HCT116 (cell line): ENCODE measurements around the gene ST3GAL3. TPM values are rescaled to one million over a fixed set of nuclear protein-coding genes. Genes with fewer than 3 reads are reported as not detected.

Experiments
- ATAC-seq: fragments of 200-7000 bp; cut with Tn5 transposase; 2 replicates; pipeline ENCODE4 v1.9.1; 2020; ENCODE audit warnings: mild to moderate bottlenecking, moderate library complexity
- BruUV-seq: library from RNA; stranded (reverse); fragments of 400-500 nt; replicated peaks from 2 replicates; lab custom pipeline; 2021; lab: Mats Ljungman, UMichigan
- CTCF ChIA-PET: fragments of 300-600 bp; sonication (Branson Sonifier 250); formaldehyde crosslinking; loops from one replicate; lab custom pipeline; 2021; ENCODE audit warnings: antibody characterized with exemption; lab: Charles Lee
- POLR2A ChIA-PET: fragments of 300-600, 350-600 bp; sonication (Branson Sonifier 250); formaldehyde crosslinking; loops from one replicate; lab custom pipeline; 2021; ENCODE audit warnings: antibody characterized with exemption; lab: Charles Lee
- RAD21 ChIA-PET, 2 experiments: fragments of 300-600 bp; sonication (Branson Sonifier 250); formaldehyde crosslinking; loops; one replicate each; lab custom pipeline; 2023; ENCODE audit warnings: low total read pairs in 2 of 2; ENCODE audit not compliant: uncharacterized antibody in 2 of 2, unreplicated experiment in 2 of 2, low non-redundant PET in 1 of 2; lab: Charles Lee
- DNase-seq: peaks from one replicate; pipeline ENCODE4 v3.0.0-alpha.2; 2010; ENCODE audit warnings: low read depth, low spot score
- H2AFZ ChIP-seq: fragments of 200-600 bp; shearing (Covaris generic), sonication (generic); 2 replicates; pipeline ENCODE4 v1.6.1; 2017; ENCODE audit warnings: low read depth, mixed run types, mixed read lengths, antibody characterized with exemption, low read length; ENCODE audit not compliant: poor library complexity, severe bottlenecking
- H3K27ac ChIP-seq: 2 replicates; pipeline ENCODE4 v1.5.1; 2012; ENCODE audit warnings: low read depth, low read length
- H3K27me3 ChIP-seq: fragments of 200-600 bp; sonication (generic); 2 replicates; pipeline ENCODE4 v1.6.1; 2016; ENCODE audit warnings: mixed run types, low read length, mixed read lengths; ENCODE audit not compliant: insufficient read depth
- H3K36me3 ChIP-seq, 2 experiments: fragments of 200-500 bp in 1 of 2; fragments of 200-600 bp in 1 of 2; sonication (Bioruptor generic) in 1 of 2; sonication (generic) in 1 of 2; 2 replicates each; pipeline versions ENCODE4 v1.5.1 to v1.6.1; 2014 to 2016; ENCODE audit warnings: low read length in 2 of 2, inconsistent platforms in 1 of 2, mixed read lengths in 1 of 2, mixed run types in 1 of 2; ENCODE audit not compliant: insufficient read depth in 2 of 2, control insufficient read depth in 1 of 2
- H3K4me1 ChIP-seq, 2 experiments: fragments of 200-600 bp in 1 of 2; sonication (generic) in 1 of 2; 2 replicates each; pipeline versions ENCODE4 v1.5.1 to v1.6.1; 2012 to 2017; ENCODE audit warnings: low read length in 2 of 2, inconsistent platforms in 1 of 2, mild to moderate bottlenecking in 1 of 2, mixed read lengths in 1 of 2, mixed run types in 1 of 2, moderate library complexity in 1 of 2; ENCODE audit not compliant: insufficient read depth in 2 of 2, control insufficient read depth in 1 of 2
- H3K4me2 ChIP-seq: fragments of 200-600 bp; sonication (generic); 2 replicates; pipeline ENCODE4 v1.6.1; 2017; ENCODE audit warnings: mixed run types, low read length, mixed read lengths
- H3K4me3 ChIP-seq, 2 experiments: fragments of 200-600 bp in 1 of 2; sonication (generic) in 1 of 2; replicated peaks in 1 of 2; 2 replicates each; pipeline ENCODE4 v1.5.1; 2011 to 2016; ENCODE audit warnings: low read length in 2 of 2, control low read depth in 1 of 2, low read depth in 1 of 2, mild to moderate bottlenecking in 1 of 2, mixed read lengths in 1 of 2, mixed run types in 1 of 2
- H3K79me2 ChIP-seq: fragments of 200-600 bp; sonication (generic); 2 replicates; pipeline ENCODE4 v1.6.1; 2017; ENCODE audit warnings: mild to moderate bottlenecking, mixed run types, low read length, moderate library complexity, mixed read lengths; ENCODE audit not compliant: insufficient read depth
- H3K9ac ChIP-seq: fragments of 200-600 bp; sonication (generic); 2 replicates; pipeline ENCODE4 v1.6.1; 2016; ENCODE audit warnings: low read length, mixed read lengths
- H3K9me2 ChIP-seq: fragments of 200-600 bp; sonication (generic), shearing (Covaris generic); 2 replicates; pipeline ENCODE4 v1.6.1; 2017; ENCODE audit warnings: mixed run types, mild to moderate bottlenecking, moderate library complexity; ENCODE audit not compliant: insufficient read depth
- H3K9me3 ChIP-seq, 2 experiments: fragments of 200-500 bp in 1 of 2; fragments of 200-600 bp in 1 of 2; sonication (Bioruptor generic) in 1 of 2; sonication (generic) in 1 of 2; 2 replicates each; pipeline ENCODE4 v1.6.1; 2014 to 2017; ENCODE audit warnings: low read length in 2 of 2, mixed read lengths in 2 of 2, inconsistent platforms in 1 of 2, low read depth in 1 of 2, mild to moderate bottlenecking in 1 of 2, mixed run types in 1 of 2, moderate library complexity in 1 of 2; ENCODE audit not compliant: control insufficient read depth in 1 of 2, insufficient read depth in 1 of 2
- H4K20me1 ChIP-seq: fragments of 200-600 bp; sonication (generic), shearing (Covaris generic); 2 replicates; pipeline ENCODE4 v1.6.1; 2017; ENCODE audit warnings: mixed run types, mild to moderate bottlenecking, moderate library complexity; ENCODE audit not compliant: insufficient read depth
- ATF3 ChIP-seq: IDR thresholded peaks from 2 replicates; pipeline ENCODE4 v1.6.1; 2012
- CBX3 ChIP-seq: IDR thresholded peaks from 2 replicates; pipeline ENCODE4 v1.6.1; 2012; ENCODE audit warnings: low read depth
- CEBPB ChIP-seq: IDR thresholded peaks from 2 replicates; pipeline ENCODE4 v1.6.1; 2012; ENCODE audit warnings: low read depth
- CTCF ChIP-seq, 3 experiments: fragments of 200-600 bp in 1 of 3; sonication (generic) in 1 of 3; IDR thresholded peaks in 2 of 3; conservative IDR thresholded peaks in 1 of 3; 2 replicates each; pipeline ENCODE4 v1.5.1; 2012 to 2017; ENCODE audit warnings: low read depth in 2 of 3, low read length in 2 of 3, antibody characterized with exemption in 1 of 3, borderline replicate concordance in 1 of 3, control low read depth in 1 of 3, mild to moderate bottlenecking in 1 of 3, mixed read lengths in 1 of 3, mixed run types in 1 of 3, moderate library complexity in 1 of 3; ENCODE audit not compliant: insufficient read depth in 1 of 3
- EGR1 ChIP-seq: IDR thresholded peaks from 2 replicates; pipeline ENCODE4 v1.6.1; 2012; ENCODE audit warnings: low read depth
- JUND ChIP-seq: IDR thresholded peaks from 2 replicates; pipeline ENCODE4 v1.6.1; 2012
- MAX ChIP-seq: IDR thresholded peaks from 2 replicates; pipeline ENCODE4 v1.6.1; 2012
- POLR2AphosphoS5 ChIP-seq: IDR thresholded peaks from 2 replicates; pipeline ENCODE4 v1.6.1; 2011; ENCODE audit warnings: mild to moderate bottlenecking, low read depth, low read length, moderate library complexity
- RAD21 ChIP-seq: IDR thresholded peaks from 2 replicates; pipeline ENCODE4 v1.6.1; 2012; ENCODE audit warnings: low read depth, mild to moderate bottlenecking
- REST ChIP-seq: IDR thresholded peaks from 2 replicates; pipeline ENCODE4 v1.6.1; 2012; ENCODE audit warnings: low read depth
- SIN3A ChIP-seq: IDR thresholded peaks from 2 replicates; pipeline ENCODE4 v1.6.1; 2012; ENCODE audit warnings: low read depth
- SRF ChIP-seq: IDR thresholded peaks from 2 replicates; pipeline ENCODE4 v1.6.1; 2012; ENCODE audit warnings: low read depth
- TCF7L2 ChIP-seq: IDR thresholded peaks from 2 replicates; pipeline ENCODE4 v1.7.0; 2011; ENCODE audit warnings: borderline replicate concordance, inconsistent platforms; ENCODE audit not compliant: insufficient read depth, insufficient read length; ENCODE audit errors: extremely low read depth
- YY1 ChIP-seq: IDR thresholded peaks from 2 replicates; pipeline ENCODE4 v1.6.1; 2011; ENCODE audit warnings: low read length, low read depth, moderate library complexity, mild to moderate bottlenecking; ENCODE audit not compliant: insufficient replicate concordance; ENCODE audit errors: extremely low read depth
- ZFX ChIP-seq: fragments of 450-650 bp; IDR thresholded peaks from 2 replicates; pipeline ENCODE4 v1.6.1; 2017
- ZNF274 ChIP-seq: fragments of 200-500 bp; sonication (Bioruptor generic); IDR thresholded peaks from 2 replicates; pipeline ENCODE4 v1.6.1; 2014; ENCODE audit warnings: mild to moderate bottlenecking, low read depth, low read length, inconsistent platforms
- intact Hi-C: fragments of 100-400 bp; cut with micrococcal nuclease; formaldehyde crosslinking; loops from 2 replicates; pipeline ENCODE4 v1.10.0; 2022
- total RNA-seq: library from RNA; stranded (reverse); gene quantifications from one replicate; pipeline ENCODE4 v1.2.1, GENCODE V29; 2021; ENCODE audit not compliant: unreplicated experiment

Gene ST3GAL3
- total RNA-seq, 1 experiment from 2014 or later, result 7.2 TPM

- CTCF ChIA-PET, result no interaction called here
- Histone ChIP-seq H3K9me2 (no peaks in the 10 kb centered on the region), H3K79me2 (no peaks in the 10 kb centered on the region), H3K9ac (no peak overlapping the region), H3K4me2 (no peak overlapping the region), H4K20me1 (no peaks in the 10 kb centered on the region), H3K27ac (no peak overlapping the region), H2AFZ (no peak overlapping the region), H3K36me3 (no peaks in the 10 kb centered on the region), H3K4me3 (no peak overlapping the region), H3K9me3 (no peaks in the 10 kb centered on the region), H3K27me3 (peaks cover 2% of the 10 kb centered on the region; the same call in 1 of the 2 replicates), H3K4me1 (peaks cover 0 to 13% of the 10 kb centered on the region in 2 experiments; a peak in 1 of 4 replicates)
- RAD21 ChIA-PET, result no interaction called here
- BruUV-seq, result no TSS peak
- no peak for ATAC-seq
- intact Hi-C loops, result no loop called here
- POLR2A ChIA-PET, result no interaction called here
- no peak for DNase-seq
- TF ChIP-seq EGR1 (no peak), ZNF274 (no peak), SRF (no peak), CTCF (IDR thresholded peaks at IDR 0.05 in 2 of 3, conservative IDR thresholded peaks at IDR 0.05 in 1 of 3; ENCODE audit: borderline replicate concordance in 1 of 3, insufficient read depth in 1 of 3, low read depth in 2 of 3, low read length in 2 of 3) (no peak), RAD21 (no peak), CEBPB (no peak), YY1 (no peak), SIN3A (no peak), POLR2AphosphoS5 (no peak), TCF7L2 (no peak), ATF3 (no peak), ZFX (no peak), MAX (no peak), JUND (no peak), CBX3 (no peak), REST (no peak)
Observed at GRCh38 chr1:43900386-43900785, 193.1 kb downstream of the ST3GAL3 start.
